GM18873 (cell line): Measurements from ENCODE around the gene ZNF710.

Experiments used
- ATAC-seq: cut with Tn5 transposase; IDR thresholded peaks from one replicate; pipeline ENCODE4 v1.9.1; 2021; ENCODE audit warnings: mild to moderate bottlenecking, moderate library complexity, moderate number of reproducible peaks; ENCODE audit not compliant: unreplicated experiment, low FRiP score

The ZNF710 gene

GRCh38 chr15:90037511-90037860 is 36.4 kb downstream of the ZNF710 start:
- no peak for ATAC-seq

- ATAC-seq = no peak
Measured at GRCh38 chr15:90037961-90038631, 37.0 kb downstream of the ZNF710 start.

DNA sequence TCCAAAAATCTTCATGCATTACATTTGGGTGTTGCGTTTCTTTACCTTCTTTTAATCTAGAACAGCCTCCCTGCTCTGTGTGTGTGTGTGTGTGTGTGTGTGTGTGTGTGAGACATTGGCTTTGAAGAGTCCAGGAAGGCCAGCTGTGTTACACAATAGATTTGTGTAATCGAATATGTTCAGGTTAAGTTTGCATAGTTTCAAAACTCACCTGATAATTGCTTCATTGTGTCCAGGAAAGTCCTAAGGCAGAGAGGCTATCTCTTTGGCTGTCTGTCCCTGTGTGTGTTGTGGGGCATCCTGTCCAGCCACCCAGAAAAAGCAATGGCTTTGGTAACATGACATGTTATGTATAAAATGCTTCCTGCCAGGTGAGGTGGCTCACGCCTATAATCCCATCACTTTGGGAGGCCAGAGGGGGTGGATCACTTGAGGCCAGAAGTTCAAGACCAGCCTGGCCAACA is 37.5 kb downstream of the ZNF710 start:
- no peak for ATAC-seq

GRCh38 chr15:90039996-90040395 is 38.9 kb downstream of the ZNF710 start:
- ATAC-seq = no peak

- no peak for ATAC-seq
Measured at GRCh38 chr15:90040618-90041017, 39.5 kb downstream of the ZNF710 start.

DNA sequence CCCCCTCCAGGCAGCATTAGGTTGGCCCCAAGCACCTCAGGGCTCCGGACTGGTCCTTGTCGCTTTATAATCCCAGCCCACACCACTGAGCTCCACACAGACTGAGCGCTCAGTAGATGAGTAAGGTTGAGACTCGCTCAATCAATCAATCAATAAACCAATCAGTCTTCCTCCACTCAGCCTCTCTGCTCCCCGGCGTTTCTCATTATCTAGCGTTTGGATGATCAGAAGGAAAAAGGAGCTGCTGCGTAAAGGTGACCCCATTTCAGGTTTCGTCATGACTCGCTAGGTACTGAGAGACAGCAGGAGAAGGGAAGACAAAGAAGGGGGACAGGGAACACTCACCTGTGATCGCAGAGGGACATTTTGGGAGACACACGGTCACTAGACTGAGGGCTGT is 41.2 kb downstream of the ZNF710 start:
- no peak for ATAC-seq

DNA sequence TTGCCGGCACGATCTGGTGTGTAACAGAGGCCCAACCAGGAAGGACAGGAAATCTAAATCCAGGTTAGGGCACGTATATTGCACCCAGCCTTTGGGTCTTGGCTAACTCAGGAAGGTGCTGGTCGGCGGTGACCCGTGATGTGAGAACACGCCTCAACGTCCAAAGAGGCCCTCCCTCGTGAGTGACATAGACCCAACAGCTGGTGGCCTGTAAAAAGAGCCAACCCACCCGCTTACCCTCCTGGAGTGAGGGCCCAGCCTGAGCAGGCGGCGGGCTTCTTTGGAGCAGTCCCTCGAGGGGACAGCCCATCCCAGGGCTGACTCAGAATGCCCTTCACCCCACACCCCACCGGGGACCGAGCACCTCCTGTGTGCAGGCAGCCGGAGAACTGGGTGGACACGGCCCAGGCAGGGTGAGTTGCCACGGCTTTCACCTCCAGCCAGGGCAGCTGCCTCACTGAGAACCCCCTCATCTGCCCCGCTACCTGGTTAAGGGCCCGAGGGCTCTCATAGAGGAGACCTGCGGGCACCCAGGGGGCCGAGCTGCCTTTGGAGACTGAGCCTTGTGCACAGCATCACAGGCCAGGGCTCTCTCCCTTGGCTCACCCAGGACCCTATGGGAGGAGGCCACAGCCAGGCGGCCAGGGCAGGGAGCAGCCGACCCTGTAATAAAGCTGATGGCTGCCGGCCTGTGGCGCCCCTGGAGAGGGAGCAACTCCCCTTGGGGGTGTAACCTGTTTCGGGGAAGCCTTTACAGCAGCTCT is 41.8 kb downstream of the ZNF710 start:
- ATAC-seq = no peak

DNA sequence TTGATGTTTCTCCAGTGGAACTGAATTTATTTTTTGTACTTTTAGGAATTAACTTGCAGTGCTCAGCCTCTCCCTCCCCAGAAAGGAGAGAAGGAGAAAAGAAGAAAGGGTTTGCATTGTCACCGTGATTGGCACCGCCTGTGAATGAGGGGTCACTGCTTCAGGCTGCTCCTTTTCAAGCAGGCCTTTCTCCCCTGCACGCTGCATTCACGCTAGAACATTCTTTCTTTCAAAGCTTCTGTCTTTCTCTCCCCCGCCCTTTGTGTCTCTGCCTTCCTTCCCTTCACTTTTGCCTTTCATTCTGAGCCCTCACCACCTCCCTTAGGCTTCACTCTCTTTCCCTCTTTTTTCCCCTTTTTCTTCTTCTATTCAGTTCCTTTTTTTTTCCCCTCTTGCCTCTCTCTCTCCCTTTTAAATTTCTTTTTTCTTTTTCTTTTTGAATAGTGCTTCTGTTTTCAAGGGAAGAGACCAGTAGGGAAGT is 42.4 kb downstream of the ZNF710 start:
- no peak for ATAC-seq

DNA sequence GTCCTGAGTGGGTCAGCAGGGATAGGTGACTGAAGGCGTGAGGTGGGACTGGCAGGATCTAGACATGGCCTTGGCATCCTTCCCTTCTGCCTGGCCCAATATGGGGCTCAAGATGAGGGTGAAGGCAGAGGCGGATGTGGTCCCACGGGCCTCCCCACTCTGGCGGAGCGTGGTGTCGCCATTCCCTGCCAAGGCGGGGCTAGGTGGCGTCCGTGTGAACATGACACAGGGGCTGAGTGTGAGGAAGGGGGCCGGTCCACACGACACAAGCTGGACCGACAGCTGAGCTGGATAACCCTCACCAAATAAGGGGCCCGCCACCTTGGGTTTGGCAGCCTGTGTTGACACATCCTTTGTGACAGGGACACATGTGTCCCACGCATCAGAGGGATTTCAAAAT is 43.1 kb downstream of the ZNF710 start:
- ATAC-seq = no peak

- no peak for ATAC-seq
Measured at GRCh38 chr15:90044916-90045371, 43.8 kb downstream of the ZNF710 start.

GRCh38 chr15:90046289-90046688 is 45.2 kb downstream of the ZNF710 start:
- ATAC-seq = no peak

- no peak for ATAC-seq
Measured at GRCh38 chr15:90046911-90047392, 45.8 kb downstream of the ZNF710 start.

DNA sequence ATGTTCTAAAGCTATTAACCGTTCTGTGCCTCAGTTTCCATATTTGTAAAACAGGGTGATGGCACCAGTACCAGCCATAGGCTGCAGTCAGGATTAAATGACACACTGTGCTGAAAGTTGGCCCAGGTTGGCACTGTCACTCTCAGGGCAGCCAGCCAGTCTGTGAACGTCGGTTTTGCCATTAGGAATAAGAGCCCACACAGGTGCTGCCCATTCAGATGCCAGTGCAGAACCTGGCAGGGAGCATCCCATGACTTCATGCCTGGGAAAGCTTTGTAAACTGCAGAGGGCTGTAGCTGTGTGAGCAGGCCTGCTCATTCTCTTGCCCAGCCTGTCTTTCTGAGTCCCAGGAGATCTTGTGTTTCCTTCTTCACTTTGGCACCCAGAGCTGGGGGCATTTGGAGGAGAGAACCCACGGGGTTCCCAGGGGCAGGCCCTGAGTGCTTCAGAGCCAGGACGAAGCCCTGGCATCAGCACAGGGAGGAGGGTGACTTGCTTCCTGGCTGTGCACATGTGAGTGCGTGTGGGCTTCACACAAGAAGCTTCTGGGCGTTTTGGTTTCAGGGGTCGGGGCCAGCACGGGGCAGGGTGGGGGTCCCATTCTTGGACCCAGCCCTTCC is 46.9 kb downstream of the ZNF710 start:
- no peak for ATAC-seq

GRCh38 chr15:90049030-90049429 is 47.9 kb downstream of the ZNF710 start:
- ATAC-seq = no peak

DNA sequence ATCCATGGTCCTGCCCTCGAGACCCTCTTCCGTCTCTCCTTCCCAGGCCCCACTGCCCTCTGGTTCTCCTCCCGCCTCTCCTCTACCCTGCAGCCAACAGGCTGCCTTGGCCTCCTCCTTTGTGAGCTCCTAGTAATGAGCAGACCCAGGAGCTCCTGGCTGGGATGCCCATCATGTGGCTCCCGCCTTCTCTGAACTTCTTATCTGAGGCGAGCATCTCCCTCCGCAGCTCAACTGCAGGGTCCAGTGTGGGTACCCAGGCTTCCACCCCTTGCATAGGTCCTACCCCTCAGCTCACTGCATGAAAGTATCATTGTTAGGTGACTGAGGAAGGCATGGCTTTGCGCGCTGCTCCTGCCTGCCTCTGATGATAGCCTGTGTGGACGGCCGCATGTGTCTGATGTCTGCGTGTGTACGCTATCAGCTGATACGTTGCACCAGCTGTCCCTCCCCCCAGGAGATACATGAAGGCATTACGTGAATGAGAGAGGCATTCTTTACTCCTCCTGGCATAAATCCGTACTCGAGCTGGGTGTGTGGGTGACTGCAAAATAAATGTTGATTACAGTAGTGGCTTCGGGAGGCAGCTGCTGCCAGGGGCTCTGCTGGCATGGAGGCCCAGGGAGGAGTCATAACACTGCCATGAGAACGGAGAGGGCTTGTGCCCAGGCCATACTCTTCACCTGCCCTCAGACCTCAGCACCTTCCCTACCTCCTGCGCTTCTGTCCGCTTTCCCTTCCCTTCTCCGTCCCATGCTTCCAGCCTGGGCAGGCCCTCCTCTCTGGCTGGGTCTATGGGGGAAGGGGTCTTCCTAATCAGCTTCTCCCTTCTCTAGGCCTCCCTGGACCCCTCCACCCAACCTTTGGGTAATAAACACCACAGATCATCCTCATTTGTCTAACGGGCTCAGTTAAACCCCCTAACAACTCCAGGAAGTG is 48.8 kb downstream of the ZNF710 start:
- ATAC-seq = no peak

GRCh38 chr15:90051874-90052273 is 50.8 kb downstream of the ZNF710 start:
- ATAC-seq = no peak

DNA sequence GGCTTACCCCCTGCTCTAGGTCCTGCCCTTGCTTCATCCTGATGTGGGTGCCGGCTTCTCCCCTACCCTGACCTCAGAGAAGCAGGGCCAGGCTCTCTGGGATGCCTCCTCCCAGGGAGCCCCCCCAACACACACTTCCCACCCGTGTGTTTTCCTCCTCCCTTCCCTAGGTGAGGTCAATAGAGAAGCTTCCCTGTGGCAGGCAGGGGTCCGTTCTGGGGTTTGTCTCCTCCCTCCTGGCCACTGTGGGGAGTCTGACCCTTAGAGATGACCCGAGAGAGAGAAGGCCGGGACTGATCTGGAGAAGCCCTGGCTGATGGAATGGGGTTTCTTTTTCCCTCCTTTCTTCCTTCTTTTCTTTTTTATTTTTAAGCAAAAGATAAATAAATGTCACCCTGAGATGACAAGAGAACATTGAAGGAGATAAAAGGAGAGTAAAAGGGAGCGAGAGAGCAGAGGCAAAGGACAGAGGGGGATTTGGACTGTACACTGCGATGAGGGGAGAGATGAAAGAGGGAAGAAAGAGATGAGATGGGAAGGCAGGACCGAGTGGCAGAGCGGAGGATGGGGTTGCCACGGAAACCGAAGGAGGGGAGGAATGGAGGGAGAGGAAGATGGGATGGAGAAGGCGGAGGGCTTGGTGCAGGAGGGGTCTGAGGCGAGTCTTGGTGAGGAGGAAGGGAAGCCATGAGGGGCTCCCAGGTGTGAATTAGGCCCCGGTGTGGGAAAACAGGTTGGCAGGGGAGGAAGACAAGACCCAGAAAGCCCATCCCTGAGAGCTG is 52.8 kb downstream of the ZNF710 start:
- ATAC-seq = no peak

GRCh38 chr15:90054618-90055097 is 53.5 kb downstream of the ZNF710 start:
- ATAC-seq = no peak

DNA sequence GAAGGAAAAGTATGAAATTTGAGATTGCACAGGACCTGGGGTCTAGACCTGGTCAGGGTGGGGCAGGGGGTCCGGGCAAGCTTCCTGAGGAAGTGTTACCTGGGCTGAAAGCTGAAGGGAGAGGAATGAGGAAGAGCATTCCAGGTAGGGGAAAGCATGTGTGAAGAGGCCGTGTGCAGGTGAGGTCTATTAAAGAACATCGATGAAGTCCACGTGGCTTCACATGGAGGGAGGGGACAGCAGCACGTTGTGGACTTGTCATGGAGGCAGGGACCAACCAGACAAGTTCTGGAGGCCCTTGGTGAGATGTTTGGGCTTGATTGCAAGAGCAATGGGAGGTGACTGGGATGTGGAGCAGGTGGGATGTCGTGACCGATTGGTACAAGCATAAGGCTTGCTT is 54.1 kb downstream of the ZNF710 start:
- no peak for ATAC-seq
